ENCODE data around the gene CCDC102B. TPM values are rescaled to one million over a fixed set of nuclear protein-coding genes. Genes with fewer than 3 reads are reported as not detected.

CCDC102B gene
- total RNA-seq, result 16.2 TPM

DNA sequence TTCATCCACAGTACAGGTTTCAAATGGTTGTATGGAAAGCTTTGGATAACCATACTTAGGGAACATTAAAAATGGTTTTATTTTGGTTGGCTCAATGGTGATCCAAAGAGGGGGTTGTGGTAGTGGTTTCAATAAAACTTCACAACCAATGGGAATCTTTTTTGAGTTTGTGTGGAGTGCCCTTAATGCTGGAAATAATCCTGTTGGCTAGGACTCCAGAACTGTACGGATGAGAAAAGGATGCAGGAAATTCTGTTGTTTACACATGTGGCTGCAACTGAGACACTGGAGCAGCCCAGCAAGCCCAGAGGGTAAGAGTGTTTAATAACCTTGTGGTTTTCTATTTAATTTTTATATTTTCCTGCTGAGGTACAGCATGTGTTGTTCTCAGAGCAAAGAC, at the start of gene CCDC102B:
Gene CCDC102B, plus strand, starts transcription at position 210 of the 400 bp plus-strand sequence. CDS start 38,684 bp downstream, outside the sequence.

Small RNA genes lying within 50 kb of the gene (small RNA-seq; reads per million reads assigned to genes)
- gene RNU6-39P (ENCODE audit: low replicate concordance), result not detected

Other genes starting within 250 kb of the CCDC102B start
- 39.6 TPM for gene TMX3, start 83.0 kb upstream of the CCDC102B start, total RNA-seq

Data from metanephros (tissue), 2 donors.